HG03558 (cell line): ENCODE measurements around the gene TRIOBP.
"Not testable (repeated sequence)": the region's sequence is repeated elsewhere in the genome, so short reads cannot be mapped to it uniquely, and the experiment has no call there.

Source experiments
- ATAC-seq: cut with Tn5 transposase; IDR thresholded peaks from one replicate; pipeline ENCODE4 v1.9.1; 2021; ENCODE audit warnings: moderate number of reproducible peaks; ENCODE audit not compliant: unreplicated experiment; ENCODE audit errors: extremely low read depth

Gene TRIOBP

DNA sequence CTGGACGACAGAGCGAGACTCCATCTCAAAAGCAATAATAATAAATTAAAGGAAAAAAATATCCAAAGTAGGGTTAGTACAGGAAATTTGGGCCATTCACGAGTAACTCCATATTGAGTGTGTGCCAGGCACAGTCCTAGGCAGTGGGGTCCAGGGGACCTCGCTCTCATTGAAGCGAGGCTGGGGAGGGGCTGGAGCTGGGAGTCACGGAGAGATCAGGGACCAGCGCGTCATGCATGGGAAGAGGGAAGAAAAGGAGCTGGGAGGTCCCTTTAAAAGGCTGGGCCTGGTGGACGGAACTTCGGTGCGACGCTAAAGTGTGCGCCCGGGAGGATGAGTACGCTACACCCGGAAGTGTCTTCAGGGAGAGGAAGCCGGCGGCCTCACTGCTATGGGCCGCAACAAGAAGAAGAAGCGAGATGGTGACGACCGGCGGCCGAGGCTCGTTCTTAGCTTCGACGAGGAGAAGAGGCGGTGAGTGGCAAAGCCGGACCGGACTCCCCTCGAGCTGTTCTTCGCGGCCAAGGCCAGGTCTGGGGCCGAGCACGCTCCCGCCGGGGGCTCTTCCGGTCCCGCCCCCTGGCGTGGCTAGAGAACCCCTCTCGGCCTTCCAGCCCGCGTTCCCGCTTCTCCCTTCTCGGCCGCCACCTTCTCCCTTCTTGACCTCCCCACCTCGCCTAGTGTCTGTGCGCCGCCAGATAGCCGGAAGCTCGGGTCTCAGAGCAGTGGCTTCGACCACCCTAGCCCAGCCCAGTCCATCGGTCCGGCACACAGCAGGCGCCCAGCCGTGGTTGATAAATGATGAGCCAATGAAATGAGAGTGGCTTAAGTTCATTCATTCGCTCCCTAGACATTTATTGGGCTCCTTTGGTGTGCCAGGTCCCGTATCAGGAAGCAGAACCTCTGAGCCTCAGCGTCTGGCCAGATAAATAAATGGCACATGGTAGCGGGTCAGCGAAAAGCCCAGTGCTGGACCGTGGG, 10.6 kb upstream of the TRIOBP start, which contains the start of gene NOL12:
Gene NOL12 (plus strand): TSS at position 342 of the 981 bp plus-strand sequence. CDS start 50 bp downstream, at position 392.
- peak; percentile 40 for ATAC-seq

DNA sequence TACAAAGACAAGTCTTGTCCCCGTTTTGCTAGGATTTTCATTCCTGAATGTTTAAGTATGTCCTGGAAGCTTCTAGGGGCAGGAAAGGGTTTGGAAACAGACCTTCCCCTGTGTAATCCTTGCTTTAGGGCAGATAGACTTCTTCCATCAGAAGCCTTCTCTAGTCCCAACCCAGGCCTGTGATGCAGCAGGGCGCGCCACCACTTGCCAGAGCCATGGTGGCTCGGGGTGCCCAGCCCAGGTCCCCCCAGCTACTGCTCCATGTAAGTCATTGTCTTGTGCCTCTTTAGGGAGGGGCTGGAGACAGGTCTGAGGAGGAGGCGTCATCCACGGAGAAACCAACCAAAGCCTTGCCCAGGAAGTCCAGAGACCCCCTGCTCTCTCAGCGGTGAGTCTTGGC, 6.4 kb upstream of the TRIOBP start:
- no peak for ATAC-seq

DNA sequence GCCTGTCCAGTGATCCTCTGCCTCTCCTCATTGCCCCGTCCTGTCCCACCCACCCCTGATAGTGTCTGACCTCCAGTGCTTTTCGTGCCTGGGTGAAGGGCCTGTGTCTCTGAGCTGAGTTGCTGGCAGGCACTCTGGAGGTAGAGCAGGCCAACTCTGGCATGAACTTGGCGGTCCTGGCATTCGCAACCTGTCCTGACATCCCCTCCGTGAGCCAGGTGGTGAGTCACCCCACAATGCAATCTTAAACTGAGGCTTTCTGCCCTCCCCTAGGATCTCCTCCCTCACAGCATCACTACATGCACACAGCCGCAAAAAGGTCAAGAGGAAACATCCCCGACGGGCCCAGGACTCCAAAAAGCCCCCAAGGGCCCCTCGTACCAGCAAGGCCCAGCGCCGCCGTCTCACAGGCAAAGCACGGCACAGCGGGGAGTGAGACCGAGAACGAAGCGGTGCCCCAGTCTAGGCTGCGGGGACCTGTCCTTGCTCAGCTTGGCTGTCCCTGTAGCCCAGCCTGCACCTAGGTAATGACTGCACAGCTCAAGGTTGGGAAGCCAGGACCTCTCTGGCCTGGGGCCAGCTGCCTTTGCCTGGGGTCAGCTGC, 5.8 kb upstream of the TRIOBP start:
- ATAC-seq, result no peak

DNA sequence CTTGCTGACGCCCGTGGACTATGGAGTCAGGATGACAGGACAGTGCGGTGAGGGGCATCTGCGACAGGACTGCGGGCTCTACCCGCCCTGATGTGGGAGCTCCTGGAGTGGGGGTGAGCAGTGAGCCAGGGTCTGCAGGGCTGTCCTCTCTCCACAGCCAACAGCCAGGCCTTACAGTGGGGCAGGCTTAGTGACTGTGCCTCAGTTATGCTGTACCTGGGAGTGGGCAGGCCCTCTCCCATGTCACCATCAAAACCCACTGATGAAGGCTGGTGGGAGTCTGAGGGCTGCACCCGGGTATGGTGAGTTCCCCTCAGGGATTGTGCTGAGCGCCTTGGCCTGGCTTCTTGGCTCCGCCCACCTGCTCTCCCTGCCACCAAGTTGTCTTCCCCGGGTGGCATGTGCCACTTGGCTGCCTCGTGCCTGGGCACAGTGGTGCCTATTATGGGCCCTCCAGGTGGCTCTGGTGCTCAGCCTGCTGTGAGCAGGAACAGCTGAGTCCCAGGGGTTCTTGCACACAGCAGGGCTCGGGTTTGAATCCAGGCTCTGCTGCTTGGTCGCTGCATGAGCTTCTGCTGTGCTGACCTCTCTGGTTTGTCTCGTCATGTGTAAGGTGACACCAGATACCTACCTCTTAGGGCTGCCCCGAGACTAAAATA, 4.1 kb upstream of the TRIOBP start:
- ATAC-seq, result no peak

DNA sequence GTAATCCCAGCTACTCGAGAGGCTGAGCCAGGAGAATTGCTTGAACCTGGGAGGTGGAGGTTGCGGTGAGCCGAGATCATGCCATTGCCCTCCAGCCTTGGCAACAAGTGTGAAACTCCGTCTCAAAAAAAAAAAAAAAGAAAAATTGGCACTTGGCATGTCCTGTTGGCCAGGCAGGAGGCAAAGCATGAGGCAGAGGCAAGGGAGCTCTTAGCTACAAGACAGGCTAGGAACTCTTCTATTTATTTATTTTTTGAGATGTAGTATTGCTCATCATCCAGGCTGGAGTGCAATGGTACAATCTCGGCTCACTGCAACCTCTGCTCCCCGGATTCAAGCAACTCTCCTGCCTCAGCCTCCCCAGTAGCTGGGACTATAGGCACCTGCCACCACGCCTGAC, 2.7 kb upstream of the TRIOBP start:
- not testable (repeated sequence) for ATAC-seq

DNA sequence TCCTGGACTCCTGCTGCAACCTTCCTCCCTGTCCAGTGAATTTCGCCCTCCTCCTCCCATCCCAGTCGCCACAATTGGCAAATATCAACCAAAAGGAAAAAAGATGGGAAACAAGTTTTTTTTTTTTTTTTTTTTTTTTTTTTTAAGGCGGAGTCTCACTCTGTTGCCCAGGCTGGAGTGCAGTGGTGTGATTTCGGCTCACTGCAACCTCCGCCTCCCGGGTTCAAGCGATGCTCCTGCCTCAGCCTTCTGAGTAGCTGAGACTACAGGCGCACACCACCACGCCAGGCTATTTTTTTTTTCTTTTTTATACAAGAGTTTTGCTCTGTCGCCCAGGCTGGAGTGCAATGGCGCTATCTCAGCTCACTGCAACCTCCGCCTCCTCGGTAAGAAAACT, 590 bp upstream of the TRIOBP start:
- ATAC-seq, result not testable (repeated sequence)

DNA sequence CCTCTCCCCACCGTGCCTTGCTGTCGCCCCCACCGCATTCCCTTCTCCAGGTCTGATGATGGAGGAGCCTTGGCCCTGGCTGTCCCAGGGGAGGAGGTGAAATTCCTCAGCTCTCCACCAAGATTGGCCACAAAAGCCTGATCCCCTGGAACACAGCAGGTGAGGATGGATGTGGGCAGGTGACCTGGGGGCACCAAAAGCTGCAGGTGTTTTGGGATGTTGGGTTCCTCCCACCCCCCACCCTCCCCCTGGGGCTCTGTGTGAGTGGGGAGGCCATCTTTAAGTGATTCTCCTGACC, 639 bp downstream of the TRIOBP start:
- no peak for ATAC-seq

DNA sequence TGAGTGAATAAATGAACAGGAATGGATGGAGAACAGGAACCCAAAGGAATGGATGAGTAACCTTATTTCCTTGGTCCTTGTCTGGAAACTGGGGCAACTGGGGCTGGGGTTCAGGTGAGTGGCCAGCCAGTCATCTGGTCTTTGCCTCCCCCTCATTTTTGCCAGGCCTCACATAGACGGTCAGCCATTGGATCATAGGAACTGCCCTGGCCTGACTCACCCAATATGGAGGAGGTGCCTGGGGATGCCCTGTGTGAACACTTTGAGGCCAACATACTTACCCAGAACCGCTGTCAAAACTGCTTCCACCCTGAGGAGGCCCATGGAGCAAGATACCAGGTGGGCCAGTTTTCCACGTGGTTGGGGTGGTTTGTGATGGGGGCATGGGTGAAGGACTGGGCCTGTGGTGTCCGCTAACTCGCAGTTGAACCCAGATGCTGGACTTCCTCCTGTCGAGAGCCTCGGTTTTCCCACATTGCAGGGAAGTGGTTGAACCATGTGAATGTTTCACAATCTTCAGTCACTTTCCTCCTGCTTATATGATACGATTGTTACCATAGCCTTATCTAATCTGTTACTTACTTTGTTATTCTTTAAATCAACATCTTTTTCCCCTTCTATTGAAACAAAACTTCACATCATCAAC, 4.4 kb downstream of the TRIOBP start:
- ATAC-seq, result no peak

DNA sequence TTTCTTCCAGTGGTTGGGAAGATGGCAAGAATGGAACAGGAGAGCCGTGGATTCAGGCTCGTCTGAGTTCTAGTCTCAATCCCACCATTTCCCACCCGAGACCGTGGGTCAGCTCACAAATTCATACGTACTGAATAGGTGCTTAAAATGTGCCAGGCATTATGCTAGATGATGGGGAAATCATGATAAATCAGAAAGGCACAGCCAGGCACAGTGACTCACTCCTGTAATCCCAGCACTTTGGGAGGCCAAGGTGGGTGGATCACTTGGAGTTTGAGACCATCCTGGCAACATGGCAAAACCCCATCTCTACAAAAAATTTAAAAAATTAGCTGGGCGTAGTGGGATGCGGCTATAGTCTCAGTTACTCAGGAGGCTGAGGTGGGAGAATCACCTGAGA, 7.1 kb downstream of the TRIOBP start:
- no peak for ATAC-seq

DNA sequence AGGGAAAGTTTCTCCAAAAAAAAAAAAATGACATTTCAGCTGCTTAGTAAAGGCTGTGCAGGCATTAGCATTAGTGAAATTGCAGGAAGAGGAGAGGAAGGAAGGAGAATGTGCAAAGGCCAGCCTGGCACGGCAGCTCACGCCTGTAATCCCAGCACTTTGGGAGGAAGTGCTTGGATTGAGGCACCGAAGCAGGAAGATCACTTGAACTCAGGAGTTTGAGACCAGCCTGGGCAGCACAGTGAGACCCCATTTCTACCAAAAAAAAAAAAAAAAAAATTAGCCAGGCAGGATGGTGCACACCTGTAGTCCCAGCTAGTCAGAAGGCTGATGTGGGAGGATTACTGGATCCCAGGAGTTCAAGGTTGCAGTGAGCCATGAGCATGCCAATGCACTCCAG, 7.8 kb downstream of the TRIOBP start:
- ATAC-seq, result no peak

DNA sequence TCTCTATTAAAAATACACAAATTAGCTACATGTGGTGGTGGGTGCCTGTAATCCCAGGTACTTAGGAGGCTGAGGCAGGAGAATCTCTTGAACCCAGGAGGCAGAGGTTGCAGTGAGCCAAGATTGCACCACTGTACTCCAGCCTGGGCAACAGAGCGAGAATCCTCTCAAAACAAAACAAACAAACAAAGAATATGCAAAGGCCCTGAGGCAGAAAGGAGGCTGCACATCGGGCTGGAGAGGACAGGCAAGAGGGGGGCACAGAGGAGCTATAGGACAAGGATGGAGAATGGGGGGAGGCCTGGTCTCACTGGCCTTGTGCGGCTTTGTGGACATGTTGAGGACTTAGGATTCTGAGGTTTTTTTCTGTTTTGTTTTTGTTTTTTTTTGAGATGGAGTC, 8.4 kb downstream of the TRIOBP start:
- ATAC-seq, result no peak

DNA sequence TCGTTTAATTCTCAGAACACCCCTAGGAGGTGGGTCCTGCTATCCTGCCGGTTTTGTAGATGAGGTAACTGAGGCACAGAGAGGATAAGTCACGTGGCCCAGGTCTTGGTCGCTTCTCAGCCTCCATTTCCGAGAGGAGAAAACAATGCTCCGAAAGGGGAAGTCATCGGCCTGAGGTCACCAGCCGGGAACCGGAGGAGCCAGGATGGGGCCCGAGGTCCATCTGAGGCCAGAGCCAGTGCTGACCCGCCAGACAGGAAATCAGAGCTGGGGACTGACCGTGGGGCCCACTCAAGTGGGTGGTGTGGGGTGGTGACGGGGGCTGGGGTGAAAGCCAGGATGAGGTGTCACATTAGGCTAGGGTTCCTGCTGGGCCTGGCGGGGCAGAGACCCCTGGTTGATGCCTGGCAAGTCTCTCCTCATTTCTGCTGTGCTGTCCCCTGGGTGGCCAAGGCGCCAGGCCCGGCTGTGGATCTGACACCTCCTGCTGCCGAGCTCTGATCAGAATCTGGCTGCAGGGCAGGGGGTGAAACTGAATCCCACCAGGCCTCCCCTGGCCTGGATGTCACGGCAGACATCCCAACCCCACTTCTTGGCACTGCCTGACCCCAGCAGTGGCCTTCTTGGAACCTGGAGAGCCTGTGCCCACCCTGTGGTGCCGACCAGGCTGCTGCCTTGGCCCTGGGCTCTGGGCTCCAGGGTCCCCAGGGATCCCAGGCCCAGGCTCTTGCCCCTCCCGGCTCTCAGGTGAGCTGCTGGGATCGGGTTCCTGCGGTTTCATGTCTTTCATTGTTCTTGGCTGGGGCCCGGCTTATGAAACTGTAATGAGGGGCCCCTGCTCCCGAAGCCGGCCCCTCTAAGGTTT, 12.0 kb downstream of the TRIOBP start:
- ATAC-seq, result no peak

DNA sequence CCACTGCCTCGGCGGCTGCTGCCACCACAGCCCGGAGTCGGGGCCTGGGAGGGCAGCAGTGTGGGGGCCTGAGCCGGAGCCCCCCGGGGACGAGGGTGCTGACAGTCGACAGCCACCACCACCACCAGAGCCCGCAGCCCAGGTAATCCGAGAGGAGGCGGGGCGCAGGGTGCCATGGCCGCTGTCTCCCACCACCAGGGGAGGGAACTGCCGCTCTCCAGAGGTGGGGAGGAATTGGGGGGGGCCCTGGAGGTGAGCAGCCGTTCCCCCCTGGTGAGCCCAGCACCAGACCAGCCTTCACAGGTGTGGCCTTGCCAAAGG, 12.6 kb downstream of the TRIOBP start:
- no peak for ATAC-seq

DNA sequence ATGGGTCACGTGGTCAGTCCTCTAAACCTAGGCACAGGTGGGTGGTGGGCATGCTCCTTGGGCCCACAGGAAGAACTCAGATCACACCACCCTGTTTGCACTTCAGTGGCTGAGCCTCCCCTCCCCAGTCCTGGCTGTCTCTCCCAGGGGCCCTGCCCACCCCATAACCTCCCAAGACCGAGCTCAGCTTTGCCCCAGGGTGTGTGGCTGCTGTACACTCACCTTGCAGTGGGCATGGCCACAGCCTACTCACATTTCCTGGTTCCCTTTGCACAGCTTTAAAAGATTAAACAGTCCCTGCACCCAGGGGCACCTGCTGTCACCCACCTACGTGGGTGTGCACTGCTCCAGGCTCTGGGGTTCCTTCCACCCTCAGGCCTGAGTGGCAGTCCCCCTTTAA, 13.8 kb downstream of the TRIOBP start:
- ATAC-seq, result no peak

DNA sequence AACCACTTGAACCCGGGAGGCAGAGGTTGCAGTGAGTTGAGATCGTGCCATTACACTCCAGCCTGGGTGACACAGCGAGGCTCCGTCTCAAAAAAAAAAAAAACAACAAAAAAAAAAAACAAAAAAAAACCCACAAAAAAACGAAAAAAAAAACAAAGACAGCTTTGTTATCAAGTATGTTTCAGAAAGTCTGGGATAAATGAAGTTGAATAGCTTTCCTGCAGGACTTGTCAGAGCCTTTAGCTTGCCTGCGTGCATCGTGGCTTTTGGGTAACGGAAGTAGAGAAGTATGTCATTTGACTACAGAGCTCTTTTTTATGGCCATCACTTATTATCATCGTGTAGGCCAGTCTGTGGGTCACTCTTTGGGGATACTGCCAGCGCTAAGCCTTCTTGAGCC, 14.6 kb downstream of the TRIOBP start:
- ATAC-seq, result no peak

DNA sequence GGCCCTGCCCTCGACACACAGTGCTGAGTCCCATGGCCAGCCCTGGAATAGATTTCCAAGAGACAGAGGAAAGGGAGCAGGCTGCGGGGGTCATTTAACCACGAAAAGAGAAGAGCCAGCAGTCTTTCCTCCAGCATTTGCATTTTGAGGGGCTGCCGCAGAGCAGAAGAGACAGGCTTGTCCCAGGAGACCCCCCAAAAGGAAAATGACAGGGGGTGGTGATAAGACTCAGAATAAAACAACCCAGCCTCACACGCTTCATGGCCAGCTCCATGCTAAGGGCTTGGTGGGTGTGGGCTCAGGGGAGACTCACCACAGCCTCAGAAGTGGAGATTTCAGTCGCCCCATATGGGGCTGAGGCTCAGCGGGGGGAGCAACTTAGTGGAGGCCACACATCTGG, 16.9 kb downstream of the TRIOBP start:
- ATAC-seq, result no peak

DNA sequence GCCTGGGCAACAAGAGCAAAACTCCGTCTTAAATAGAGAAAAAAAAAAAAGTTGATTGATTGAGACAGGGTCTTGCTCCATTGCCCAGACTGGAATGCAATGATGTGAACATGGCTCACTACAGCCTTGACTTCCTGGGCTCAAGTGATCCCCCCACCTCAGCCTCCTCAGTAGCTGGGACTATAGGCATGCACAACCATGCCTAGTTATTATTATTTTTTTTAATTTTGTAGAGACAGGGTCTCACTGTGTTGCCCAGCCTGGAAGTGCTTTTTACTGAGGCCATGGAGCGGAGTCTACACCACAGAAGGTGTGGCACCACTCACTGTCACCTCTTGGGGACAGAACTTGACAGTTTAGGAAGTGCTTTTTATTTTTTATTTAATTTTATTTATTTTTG, 17.8 kb downstream of the TRIOBP start:
- no peak for ATAC-seq

DNA sequence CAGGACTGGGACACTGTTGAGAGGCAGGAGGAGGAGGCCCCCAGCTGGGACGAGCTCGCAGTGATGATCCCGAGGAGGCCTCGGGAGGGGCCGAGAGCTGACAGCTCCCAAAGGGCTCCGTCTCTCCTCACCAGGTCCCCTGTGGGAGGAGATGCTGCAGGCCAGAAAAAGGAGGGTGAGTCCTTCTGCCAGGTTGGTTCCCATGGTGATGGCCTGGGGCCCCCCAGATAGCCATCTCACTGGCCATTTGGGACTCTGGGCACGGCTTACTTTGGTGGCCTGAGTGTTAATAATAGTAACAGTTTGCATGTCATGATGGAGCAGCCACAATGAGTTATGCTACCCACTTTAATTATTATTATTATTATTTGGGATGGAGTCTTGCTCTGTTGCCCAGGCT, 18.9 kb downstream of the TRIOBP start:
- no peak for ATAC-seq

DNA sequence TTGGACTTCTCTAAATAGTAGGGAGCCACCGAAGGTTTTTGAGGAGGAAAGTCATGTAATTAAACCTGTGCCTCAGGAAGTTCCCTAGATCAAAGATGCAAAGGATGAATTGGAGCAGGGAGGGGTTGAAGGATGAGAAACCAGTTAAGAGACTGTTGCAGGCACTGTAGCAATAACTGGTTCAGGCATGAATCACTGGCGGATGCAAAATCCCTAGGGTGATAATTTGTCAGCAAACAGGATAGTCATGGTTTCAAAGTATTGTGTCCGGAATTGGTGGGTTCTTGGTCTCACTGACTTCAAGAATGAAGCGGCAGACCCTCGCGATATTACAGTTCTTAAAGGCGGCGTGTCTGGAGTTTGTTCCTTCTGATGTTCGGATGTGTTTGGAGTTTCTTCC, 19.9 kb downstream of the TRIOBP start:
- ATAC-seq, result no peak

DNA sequence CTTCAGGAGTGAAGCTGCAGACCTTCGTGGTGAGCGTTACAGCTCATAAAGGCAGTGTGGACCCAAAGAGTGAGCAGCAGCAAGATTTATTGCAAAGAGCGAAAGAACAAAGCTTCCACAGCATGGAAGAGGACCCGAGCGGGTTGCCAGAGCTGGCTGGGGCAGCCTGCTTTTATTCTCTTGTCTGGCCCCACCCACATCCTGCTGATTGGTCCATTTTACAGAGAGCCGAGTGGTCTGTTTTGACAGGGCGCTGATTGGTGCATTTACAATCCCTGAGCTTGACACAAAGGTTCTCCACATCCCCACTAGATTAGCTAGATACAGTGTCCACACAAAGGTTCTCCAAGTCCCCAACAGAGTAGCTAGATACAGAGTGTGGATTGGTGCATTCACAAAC, 20.4 kb downstream of the TRIOBP start:
- not testable (repeated sequence) for ATAC-seq
